IPS-15b (cell line): ENCODE measurements around the gene BIRC5.

Experiments used
- H3K27me3 ChIP-seq: one replicate; pipeline ENCODE4 v1.6.1; 2013; ENCODE audit warnings: low read length; ENCODE audit not compliant: control insufficient read depth, insufficient read depth
- H3K36me3 ChIP-seq: one replicate; pipeline ENCODE4 v1.6.1; 2013; ENCODE audit warnings: low read length; ENCODE audit not compliant: control insufficient read depth, insufficient read depth
- H3K4me1 ChIP-seq: one replicate; pipeline ENCODE4 v1.6.1; 2013; ENCODE audit warnings: mild to moderate bottlenecking, low read length; ENCODE audit not compliant: control insufficient read depth, insufficient read depth
- H3K4me3 ChIP-seq: one replicate; pipeline ENCODE4 v1.5.1; 2013; ENCODE audit warnings: low read depth, low read length
- H3K9ac ChIP-seq: one replicate; pipeline ENCODE4 v1.6.1; 2013; ENCODE audit warnings: low read depth, mild to moderate bottlenecking, low read length
- H3K9me3 ChIP-seq: one replicate; pipeline ENCODE4 v1.6.1; 2013; ENCODE audit warnings: mild to moderate bottlenecking, low read length; ENCODE audit not compliant: control insufficient read depth, insufficient read depth

Gene BIRC5

DNA sequence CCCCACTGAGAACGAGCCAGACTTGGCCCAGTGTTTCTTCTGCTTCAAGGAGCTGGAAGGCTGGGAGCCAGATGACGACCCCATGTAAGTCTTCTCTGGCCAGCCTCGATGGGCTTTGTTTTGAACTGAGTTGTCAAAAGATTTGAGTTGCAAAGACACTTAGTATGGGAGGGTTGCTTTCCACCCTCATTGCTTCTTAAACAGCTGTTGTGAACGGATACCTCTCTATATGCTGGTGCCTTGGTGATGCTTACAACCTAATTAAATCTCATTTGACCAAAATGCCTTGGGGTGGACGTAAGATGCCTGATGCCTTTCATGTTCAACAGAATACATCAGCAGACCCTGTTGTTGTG is 631 bp downstream of the BIRC5 start:
- Histone ChIP-seq H3K4me3 (peak overlapping the region; percentile 93), H3K27me3 (no peaks in the 10 kb centered on the region), H3K36me3 (peaks cover 11% of the 10 kb centered on the region), H3K9me3 (no peaks in the 10 kb centered on the region), H3K4me1 (peaks cover 2% of the 10 kb centered on the region), H3K9ac (peak overlapping the region; percentile 91)

DNA sequence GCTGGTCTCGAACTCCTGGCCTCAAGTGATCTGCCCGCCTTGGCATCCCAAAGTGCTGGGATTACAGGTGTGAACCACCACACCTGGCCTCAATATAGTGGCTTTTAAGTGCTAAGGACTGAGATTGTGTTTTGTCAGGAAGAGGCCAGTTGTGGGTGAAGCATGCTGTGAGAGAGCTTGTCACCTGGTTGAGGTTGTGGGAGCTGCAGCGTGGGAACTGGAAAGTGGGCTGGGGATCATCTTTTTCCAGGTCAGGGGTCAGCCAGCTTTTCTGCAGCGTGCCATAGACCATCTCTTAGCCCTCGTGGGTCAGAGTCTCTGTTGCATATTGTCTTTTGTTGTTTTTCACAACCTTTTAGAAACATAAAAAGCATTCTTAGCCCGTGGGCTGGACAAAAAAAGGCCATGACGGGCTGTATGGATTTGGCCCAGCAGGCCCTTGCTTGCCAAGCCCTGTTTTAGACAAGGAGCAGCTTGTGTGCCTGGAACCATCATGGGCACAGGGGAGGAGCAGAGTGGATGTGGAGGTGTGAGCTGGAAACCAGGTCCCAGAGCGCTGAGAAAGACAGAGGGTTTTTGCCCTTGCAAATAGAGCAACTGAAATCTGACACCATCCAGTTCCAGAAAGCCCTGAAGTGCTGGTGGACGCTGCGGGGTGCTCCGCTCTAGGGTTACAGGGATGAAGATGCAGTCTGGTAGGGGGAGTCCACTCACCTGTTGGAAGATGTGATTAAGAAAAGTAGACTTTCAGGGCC is 5.5 kb downstream of the BIRC5 start:
- no peaks in the 10 kb centered on the region for H3K27me3 ChIP-seq
- H3K9me3 ChIP-seq: no peaks in the 10 kb centered on the region
- H3K36me3 ChIP-seq: peaks cover 27% of the 10 kb centered on the region
- H3K9ac ChIP-seq: no peak overlapping the region
- H3K4me3 ChIP-seq: no peak overlapping the region
- peaks cover 3% of the 10 kb centered on the region for H3K4me1 ChIP-seq

DNA sequence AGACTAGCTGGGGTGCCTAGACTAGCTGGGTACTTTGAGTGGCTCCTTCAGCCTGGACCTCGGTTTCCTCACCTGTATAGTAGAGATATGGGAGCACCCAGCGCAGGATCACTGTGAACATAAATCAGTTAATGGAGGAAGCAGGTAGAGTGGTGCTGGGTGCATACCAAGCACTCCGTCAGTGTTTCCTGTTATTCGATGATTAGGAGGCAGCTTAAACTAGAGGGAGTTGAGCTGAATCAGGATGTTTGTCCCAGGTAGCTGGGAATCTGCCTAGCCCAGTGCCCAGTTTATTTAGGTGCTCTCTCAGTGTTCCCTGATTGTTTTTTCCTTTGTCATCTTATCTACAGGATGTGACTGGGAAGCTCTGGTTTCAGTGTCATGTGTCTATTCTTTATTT is 9.0 kb downstream of the BIRC5 start:
- H3K27me3 ChIP-seq: no peaks in the 10 kb centered on the region

DNA sequence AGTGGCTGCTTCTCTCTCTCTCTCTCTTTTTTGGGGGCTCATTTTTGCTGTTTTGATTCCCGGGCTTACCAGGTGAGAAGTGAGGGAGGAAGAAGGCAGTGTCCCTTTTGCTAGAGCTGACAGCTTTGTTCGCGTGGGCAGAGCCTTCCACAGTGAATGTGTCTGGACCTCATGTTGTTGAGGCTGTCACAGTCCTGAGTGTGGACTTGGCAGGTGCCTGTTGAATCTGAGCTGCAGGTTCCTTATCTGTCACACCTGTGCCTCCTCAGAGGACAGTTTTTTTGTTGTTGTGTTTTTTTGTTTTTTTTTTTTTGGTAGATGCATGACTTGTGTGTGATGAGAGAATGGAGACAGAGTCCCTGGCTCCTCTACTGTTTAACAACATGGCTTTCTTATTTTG is 9.7 kb downstream of the BIRC5 start:
- no peaks in the 10 kb centered on the region for H3K27me3 ChIP-seq
- no peak overlapping the region for H3K4me3 ChIP-seq
- no peaks in the 10 kb centered on the region for H3K9me3 ChIP-seq
- peaks cover 18% of the 10 kb centered on the region for H3K36me3 ChIP-seq
- H3K9ac ChIP-seq: no peak overlapping the region
- peaks cover 3% of the 10 kb centered on the region for H3K4me1 ChIP-seq

More for the DNA sequence above, 9.0 kb downstream of the BIRC5 start:
- Histone ChIP-seq H3K9me3 (no peaks in the 10 kb centered on the region), H3K36me3 (peaks cover 18% of the 10 kb centered on the region), H3K4me1 (peaks cover 3% of the 10 kb centered on the region), H3K9ac (no peak overlapping the region), H3K4me3 (no peak overlapping the region)

DNA sequence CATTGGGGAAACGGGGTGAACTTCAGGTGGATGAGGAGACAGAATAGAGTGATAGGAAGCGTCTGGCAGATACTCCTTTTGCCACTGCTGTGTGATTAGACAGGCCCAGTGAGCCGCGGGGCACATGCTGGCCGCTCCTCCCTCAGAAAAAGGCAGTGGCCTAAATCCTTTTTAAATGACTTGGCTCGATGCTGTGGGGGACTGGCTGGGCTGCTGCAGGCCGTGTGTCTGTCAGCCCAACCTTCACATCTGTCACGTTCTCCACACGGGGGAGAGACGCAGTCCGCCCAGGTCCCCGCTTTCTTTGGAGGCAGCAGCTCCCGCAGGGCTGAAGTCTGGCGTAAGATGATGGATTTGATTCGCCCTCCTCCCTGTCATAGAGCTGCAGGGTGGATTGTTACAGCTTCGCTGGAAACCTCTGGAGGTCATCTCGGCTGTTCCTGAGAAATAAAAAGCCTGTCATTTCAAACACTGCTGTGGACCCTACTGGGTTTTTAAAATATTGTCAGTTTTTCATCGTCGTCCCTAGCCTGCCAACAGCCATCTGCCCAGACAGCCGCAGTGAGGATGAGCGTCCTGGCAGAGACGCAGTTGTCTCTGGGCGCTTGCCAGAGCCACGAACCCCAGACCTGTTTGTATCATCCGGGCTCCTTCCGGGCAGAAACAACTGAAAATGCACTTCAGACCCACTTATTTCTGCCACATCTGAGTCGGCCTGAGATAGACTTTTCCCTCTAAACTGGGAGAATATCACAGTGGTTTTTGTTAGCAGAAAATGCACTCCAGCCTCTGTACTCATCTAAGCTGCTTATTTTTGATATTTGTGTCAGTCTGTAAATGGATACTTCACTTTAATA is 10.4 kb downstream of the BIRC5 start:
- H3K36me3 ChIP-seq: peaks cover 18% of the 10 kb centered on the region
- no peak overlapping the region for H3K4me3 ChIP-seq
- peaks cover 2% of the 10 kb centered on the region for H3K4me1 ChIP-seq
- H3K9me3 ChIP-seq: no peaks in the 10 kb centered on the region
- no peak overlapping the region for H3K9ac ChIP-seq
- no peaks in the 10 kb centered on the region for H3K27me3 ChIP-seq

DNA sequence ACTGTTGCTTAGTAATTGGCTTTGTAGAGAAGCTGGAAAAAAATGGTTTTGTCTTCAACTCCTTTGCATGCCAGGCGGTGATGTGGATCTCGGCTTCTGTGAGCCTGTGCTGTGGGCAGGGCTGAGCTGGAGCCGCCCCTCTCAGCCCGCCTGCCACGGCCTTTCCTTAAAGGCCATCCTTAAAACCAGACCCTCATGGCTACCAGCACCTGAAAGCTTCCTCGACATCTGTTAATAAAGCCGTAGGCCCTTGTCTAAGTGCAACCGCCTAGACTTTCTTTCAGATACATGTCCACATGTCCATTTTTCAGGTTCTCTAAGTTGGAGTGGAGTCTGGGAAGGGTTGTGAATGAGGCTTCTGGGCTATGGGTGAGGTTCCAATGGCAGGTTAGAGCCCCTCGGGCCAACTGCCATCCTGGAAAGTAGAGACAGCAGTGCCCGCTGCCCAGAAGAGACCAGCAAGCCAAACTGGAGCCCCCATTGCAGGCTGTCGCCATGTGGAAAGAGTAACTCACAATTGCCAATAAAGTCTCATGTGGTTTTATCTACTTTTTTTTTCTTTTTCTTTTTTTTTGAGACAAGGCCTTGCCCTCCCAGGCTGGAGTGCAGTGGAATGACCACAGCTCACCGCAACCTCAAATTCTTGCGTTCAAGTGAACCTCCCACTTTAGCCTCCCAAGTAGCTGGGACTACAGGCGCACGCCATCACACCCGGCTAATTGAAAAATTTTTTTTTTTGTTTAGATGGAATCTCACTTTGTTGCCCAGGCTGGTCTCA is 11.2 kb downstream of the BIRC5 start:
- H3K4me3 ChIP-seq: no peak overlapping the region
- H3K4me1 ChIP-seq: no peaks in the 10 kb centered on the region
- H3K27me3 ChIP-seq: peaks cover 2% of the 10 kb centered on the region
- no peak overlapping the region for H3K9ac ChIP-seq
- peaks cover 15% of the 10 kb centered on the region for H3K36me3 ChIP-seq
- H3K9me3 ChIP-seq: no peaks in the 10 kb centered on the region

DNA sequence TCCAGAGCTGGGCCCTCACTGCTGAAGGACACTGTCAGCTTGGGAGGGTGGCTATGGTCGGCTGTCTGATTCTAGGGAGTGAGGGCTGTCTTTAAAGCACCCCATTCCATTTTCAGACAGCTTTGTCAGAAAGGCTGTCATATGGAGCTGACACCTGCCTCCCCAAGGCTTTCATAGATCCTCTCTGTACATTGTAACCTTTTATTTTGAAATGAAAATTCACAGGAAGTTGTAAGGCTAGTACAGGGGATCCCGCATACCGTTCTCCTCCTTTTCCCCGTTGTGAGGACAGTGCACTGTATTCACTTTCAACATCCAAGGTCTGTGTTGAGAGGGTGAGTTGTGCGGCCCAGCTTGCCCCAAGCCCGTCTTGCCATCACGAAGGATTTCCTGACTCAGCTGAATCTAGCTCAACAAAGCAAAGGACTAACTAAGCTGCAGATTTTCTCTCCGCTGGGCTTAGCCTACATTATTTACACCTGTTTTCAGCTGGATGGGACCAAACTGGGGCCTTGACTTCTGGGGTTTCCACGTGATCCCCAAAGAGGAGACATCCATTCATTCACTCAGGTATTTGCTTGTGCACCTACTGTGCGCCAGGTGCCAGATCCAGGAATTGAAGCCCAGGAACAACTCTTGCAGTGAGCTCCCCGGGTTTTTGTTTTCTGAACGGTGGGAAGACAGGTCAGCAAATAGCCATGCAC is 12.2 kb downstream of the BIRC5 start:
- Histone ChIP-seq H3K9me3 (no peaks in the 10 kb centered on the region), H3K27me3 (peaks cover 10% of the 10 kb centered on the region), H3K36me3 (peaks cover 12% of the 10 kb centered on the region), H3K4me3 (no peak overlapping the region), H3K9ac (no peak overlapping the region), H3K4me1 (no peaks in the 10 kb centered on the region)

DNA sequence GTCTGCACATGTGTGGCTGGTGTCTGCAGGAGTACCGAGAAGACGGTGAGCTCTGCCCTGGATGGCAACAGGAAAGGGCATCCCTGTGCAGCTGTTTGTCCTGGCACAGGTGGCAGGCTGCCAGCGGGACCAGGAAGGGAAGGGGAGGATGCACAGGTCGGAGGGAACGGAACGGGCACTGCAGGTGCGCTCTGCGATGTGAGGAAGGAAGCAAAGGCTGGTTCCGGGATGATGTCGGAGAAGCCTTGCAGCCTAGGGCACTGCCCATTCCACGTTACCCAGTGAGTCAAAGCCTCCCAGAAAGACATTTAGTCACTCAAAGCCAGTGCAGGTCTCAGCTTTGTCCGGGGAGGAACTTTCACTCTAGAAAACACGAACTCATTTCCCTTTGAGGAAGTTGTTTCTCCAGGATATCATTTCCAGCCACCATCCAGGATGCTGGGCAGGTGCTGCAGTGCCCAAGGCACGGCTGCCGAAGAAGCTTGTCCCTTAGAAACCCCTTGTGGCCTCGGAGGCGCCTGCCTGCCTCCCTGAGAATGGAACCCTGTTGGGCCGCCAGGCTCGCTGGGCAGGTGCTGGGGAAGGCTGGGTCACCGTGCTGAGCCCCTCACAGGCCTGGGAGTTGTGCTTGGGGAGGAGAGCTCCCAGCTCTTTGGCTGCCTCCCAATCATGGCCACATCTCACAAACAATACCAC is 12.9 kb downstream of the BIRC5 start:
- H3K27me3 ChIP-seq: peaks cover 14% of the 10 kb centered on the region
- peaks cover 12% of the 10 kb centered on the region for H3K36me3 ChIP-seq
- H3K9me3 ChIP-seq: no peaks in the 10 kb centered on the region
- H3K4me3 ChIP-seq: no peak overlapping the region
- H3K4me1 ChIP-seq: no peaks in the 10 kb centered on the region
- H3K9ac ChIP-seq: no peak overlapping the region

DNA sequence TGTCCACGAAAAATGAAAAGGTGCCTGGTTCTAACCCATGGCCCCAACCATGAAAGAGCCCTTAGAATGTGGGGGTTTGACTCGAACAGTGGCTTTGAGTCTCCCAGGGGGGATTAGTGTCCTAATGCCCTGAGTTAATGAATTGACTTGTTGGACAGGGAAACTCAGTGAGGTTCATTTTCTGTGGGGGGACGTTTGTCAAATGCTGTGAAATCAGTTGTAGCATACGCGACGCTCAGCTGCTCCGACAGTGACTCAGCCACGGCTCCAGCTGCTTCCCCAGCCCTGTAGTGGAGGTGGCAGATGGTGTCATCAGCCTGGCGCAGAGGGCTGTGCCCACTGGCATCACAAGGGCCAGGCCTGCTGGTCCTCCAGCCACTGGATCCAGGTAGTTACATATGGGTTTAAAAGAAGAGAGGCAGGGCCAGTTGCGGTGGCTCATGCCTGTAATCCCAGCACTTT is 13.4 kb downstream of the BIRC5 start:
- Histone ChIP-seq H3K27me3 (peaks cover 17% of the 10 kb centered on the region), H3K36me3 (peaks cover 11% of the 10 kb centered on the region), H3K4me3 (no peak overlapping the region), H3K9ac (no peak overlapping the region), H3K9me3 (no peaks in the 10 kb centered on the region), H3K4me1 (no peaks in the 10 kb centered on the region)

DNA sequence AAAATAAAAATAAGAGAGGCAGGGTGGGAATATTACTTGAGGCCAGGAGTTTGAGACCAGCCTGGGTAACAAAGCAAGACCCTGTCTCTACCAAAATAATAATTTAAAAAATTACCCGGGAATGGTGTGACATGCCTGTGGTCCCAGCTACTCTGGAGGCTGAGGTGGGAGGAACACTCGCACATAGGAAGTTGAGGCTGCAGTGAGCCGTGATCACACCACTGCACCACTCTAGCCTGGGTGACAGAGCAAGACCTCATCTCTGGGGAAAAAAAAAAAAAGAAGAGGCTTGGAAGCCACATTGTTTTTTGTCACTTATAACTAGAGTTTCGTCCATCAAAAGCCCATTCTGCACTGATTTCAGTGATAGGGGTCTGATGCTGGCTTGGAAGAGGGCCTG is 14.1 kb downstream of the BIRC5 start:
- H3K27me3 ChIP-seq: peaks cover 23% of the 10 kb centered on the region
- H3K4me3 ChIP-seq: no peak overlapping the region
- peaks cover 4% of the 10 kb centered on the region for H3K36me3 ChIP-seq
- H3K4me1 ChIP-seq: no peaks in the 10 kb centered on the region
- H3K9ac ChIP-seq: no peak overlapping the region
- H3K9me3 ChIP-seq: no peaks in the 10 kb centered on the region
